HG03439 (cell line): ENCODE measurements around the gene KIF14.
"Not testable (repeated sequence)": the region's sequence is repeated elsewhere in the genome, so short reads cannot be mapped to it uniquely, and the experiment has no call there.

ENCODE experiments used
- ATAC-seq: cut with Tn5 transposase; IDR thresholded peaks from one replicate; pipeline ENCODE4 v1.9.1; 2021; ENCODE audit warnings: mild to moderate bottlenecking, moderate library complexity; ENCODE audit not compliant: unreplicated experiment

KIF14 gene

GRCh38 chr1:200547386-200547785, 73.2 kb downstream of the KIF14 start:
- no peak for ATAC-seq

- ATAC-seq = no peak
Observed at GRCh38 chr1:200546577-200546976, 74.0 kb downstream of the KIF14 start.

GRCh38 chr1:200542162-200542561, 78.4 kb downstream of the KIF14 start:
- ATAC-seq = no peak

GRCh38 chr1:200540281-200540680, 80.3 kb downstream of the KIF14 start:
- ATAC-seq = no peak

GRCh38 chr1:200538179-200538578, 82.4 kb downstream of the KIF14 start:
- no peak for ATAC-seq

- no peak for ATAC-seq
Observed at GRCh38 chr1:200535605-200536004, 84.9 kb downstream of the KIF14 start.

- ATAC-seq = no peak
Observed at GRCh38 chr1:200530623-200531261, 89.8 kb downstream of the KIF14 start.

GRCh38 chr1:200528858-200529606, 91.5 kb downstream of the KIF14 start:
- ATAC-seq = no peak

- no peak for ATAC-seq
Observed at GRCh38 chr1:200527670-200528069, 92.9 kb downstream of the KIF14 start.

- no peak for ATAC-seq
Observed at GRCh38 chr1:200526709-200527612, 93.6 kb downstream of the KIF14 start.

GRCh38 chr1:200525090-200525987, 95.2 kb downstream of the KIF14 start:
- no peak for ATAC-seq

- ATAC-seq = not testable (repeated sequence)
Observed at GRCh38 chr1:200524551-200524950, 96.0 kb downstream of the KIF14 start.

- no peak for ATAC-seq
Observed at GRCh38 chr1:200524092-200524491, 96.5 kb downstream of the KIF14 start.

GRCh38 chr1:200520735-200521134, 99.8 kb downstream of the KIF14 start:
- ATAC-seq = no peak

- ATAC-seq = no peak
Observed at GRCh38 chr1:200518524-200518923, 102.0 kb downstream of the KIF14 start.

- no peak for ATAC-seq
Observed at GRCh38 chr1:200512191-200512590, 108.4 kb downstream of the KIF14 start.

GRCh38 chr1:200510228-200510623, 110.3 kb downstream of the KIF14 start:
- peak; percentile 76 for ATAC-seq

GRCh38 chr1:200506471-200506870, 114.1 kb downstream of the KIF14 start:
- ATAC-seq = no peak

- no peak for ATAC-seq
Observed at GRCh38 chr1:200505257-200505656, 115.3 kb downstream of the KIF14 start.
